OCI-LY3 (cell line): ENCODE measurements around the gene RXRA.

Source experiments
- H2AFZ ChIP-seq: fragments of 200-600, 300-600 bp; shearing (Covaris generic); 2 replicates; pipeline ENCODE4 v1.6.0; 2014; ENCODE audit warnings: antibody characterized with exemption, low read depth, low read length
- H3K27ac ChIP-seq: fragments of 200-600, 300-600 bp; sonication (generic); 2 replicates; pipeline ENCODE4 v1.5.1; 2014; ENCODE audit warnings: mild to moderate bottlenecking, low read length, moderate library complexity, mixed read lengths
- H3K27me3 ChIP-seq: fragments of 200-600, 300-600 bp; sonication (generic); 2 replicates; pipeline ENCODE4 v1.6.1; 2014; ENCODE audit warnings: low read depth, low read length, mixed read lengths
- H3K36me3 ChIP-seq: fragments of 200-600, 300-600 bp; sonication (generic); replicated peaks from 2 replicates; pipeline ENCODE3; 2014; ENCODE audit warnings: low read depth, low read length, mixed read lengths
- H3K4me1 ChIP-seq: fragments of 300-600, 200-600 bp; sonication (generic); 2 replicates; pipeline ENCODE4 v1.6.1; 2014; ENCODE audit warnings: low read length, mixed read lengths
- H3K4me2 ChIP-seq: fragments of 200-600, 300-600 bp; sonication (generic); 2 replicates; pipeline ENCODE4 v1.6.1; 2014; ENCODE audit warnings: low read length, mixed read lengths
- H3K4me3 ChIP-seq: fragments of 300-600, 200-600 bp; sonication (generic); 2 replicates; pipeline ENCODE4 v1.5.1; 2014; ENCODE audit warnings: antibody characterized with exemption, mild to moderate bottlenecking, low read length, moderate library complexity
- H3K79me2 ChIP-seq: fragments of 300-600, 200-600 bp; shearing (Covaris generic); 2 replicates; pipeline ENCODE4 v1.6.1; 2014; ENCODE audit warnings: mild to moderate bottlenecking, low read length, mixed read lengths
- H3K9ac ChIP-seq: fragments of 300-600, 200-600 bp; shearing (Covaris generic); 2 replicates; pipeline ENCODE4 v1.6.0; 2014; ENCODE audit warnings: mild to moderate bottlenecking, low read length, moderate library complexity
- H3K9me3 ChIP-seq: fragments of 200-600, 300-600 bp; shearing (Covaris generic); 2 replicates; pipeline ENCODE4 v1.6.1; 2014; ENCODE audit warnings: low read length, mixed read lengths; ENCODE audit not compliant: insufficient read depth
- H4K20me1 ChIP-seq: fragments of 200-600, 300-600 bp; sonication (generic); 2 replicates; pipeline ENCODE4 v1.6.1; 2016; ENCODE audit warnings: low read length, mixed read lengths; ENCODE audit not compliant: insufficient read depth
- EZH2phosphoT487 ChIP-seq: fragments of 200-600 bp; shearing (Covaris generic); IDR thresholded peaks from 2 replicates; pipeline ENCODE4 v1.6.1; 2018; ENCODE audit warnings: antibody characterized with exemption, mixed run types, low read depth
- TF ChIP-seq, protein P1 (sequence below): fragments of 200-600, 300-600 bp; sonication (generic); IDR thresholded peaks from 2 replicates; pipeline ENCODE4 v1.5.1; 2014; ENCODE audit warnings: antibody characterized with exemption, low read length, low read depth

Gene RXRA

DNA sequence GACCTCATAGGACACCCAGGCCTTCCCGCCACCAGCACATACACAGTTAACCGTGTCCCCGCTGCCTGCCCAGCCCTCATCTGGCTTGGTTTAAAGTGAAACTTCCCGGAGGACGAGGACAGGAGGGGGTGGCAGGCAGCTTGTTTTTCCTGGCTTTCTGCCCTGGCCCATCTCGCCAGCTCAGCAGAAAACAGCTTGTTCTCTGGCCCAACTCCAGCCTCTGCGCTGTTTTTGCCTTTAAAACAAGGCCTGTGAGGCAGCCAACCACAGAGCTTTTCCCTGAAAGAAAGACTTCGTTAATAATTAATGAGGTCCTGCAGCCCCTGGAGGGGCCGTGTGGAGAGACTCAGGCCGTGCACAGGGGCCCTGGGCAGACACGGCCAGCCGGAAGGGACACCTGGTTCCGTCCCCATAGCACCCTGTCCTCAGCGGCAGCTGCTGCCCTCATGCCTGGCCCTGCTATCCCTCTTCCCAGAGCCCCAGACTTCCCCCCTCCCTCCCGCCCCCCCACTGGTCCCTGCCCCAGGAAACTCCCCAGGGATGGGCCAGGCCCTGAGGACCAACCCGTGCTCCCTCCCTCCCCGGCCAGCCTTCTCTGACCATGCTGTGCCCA is 108.7 kb downstream of the RXRA start:
- Histone ChIP-seq H3K27ac (no peak overlapping the region), H3K9ac (no peak overlapping the region), H4K20me1 (no peaks in the 10 kb centered on the region; the same call in 1 of the 2 replicates), H3K36me3 (peaks cover 4% of the 10 kb centered on the region), H3K79me2 (no peaks in the 10 kb centered on the region), H3K27me3 (no peaks in the 10 kb centered on the region), H2AFZ (no peak overlapping the region), H3K4me3 (no peak overlapping the region), H3K9me3 (no peaks in the 10 kb centered on the region), H3K4me1 (no peaks in the 10 kb centered on the region), H3K4me2 (no peak overlapping the region)
- no peak for TF ChIP-seq EZH2phosphoT487
- TF ChIP-seq, protein P1, sequence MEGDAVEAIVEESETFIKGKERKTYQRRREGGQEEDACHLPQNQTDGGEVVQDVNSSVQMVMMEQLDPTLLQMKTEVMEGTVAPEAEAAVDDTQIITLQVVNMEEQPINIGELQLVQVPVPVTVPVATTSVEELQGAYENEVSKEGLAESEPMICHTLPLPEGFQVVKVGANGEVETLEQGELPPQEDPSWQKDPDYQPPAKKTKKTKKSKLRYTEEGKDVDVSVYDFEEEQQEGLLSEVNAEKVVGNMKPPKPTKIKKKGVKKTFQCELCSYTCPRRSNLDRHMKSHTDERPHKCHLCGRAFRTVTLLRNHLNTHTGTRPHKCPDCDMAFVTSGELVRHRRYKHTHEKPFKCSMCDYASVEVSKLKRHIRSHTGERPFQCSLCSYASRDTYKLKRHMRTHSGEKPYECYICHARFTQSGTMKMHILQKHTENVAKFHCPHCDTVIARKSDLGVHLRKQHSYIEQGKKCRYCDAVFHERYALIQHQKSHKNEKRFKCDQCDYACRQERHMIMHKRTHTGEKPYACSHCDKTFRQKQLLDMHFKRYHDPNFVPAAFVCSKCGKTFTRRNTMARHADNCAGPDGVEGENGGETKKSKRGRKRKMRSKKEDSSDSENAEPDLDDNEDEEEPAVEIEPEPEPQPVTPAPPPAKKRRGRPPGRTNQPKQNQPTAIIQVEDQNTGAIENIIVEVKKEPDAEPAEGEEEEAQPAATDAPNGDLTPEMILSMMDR, result no peak

DNA sequence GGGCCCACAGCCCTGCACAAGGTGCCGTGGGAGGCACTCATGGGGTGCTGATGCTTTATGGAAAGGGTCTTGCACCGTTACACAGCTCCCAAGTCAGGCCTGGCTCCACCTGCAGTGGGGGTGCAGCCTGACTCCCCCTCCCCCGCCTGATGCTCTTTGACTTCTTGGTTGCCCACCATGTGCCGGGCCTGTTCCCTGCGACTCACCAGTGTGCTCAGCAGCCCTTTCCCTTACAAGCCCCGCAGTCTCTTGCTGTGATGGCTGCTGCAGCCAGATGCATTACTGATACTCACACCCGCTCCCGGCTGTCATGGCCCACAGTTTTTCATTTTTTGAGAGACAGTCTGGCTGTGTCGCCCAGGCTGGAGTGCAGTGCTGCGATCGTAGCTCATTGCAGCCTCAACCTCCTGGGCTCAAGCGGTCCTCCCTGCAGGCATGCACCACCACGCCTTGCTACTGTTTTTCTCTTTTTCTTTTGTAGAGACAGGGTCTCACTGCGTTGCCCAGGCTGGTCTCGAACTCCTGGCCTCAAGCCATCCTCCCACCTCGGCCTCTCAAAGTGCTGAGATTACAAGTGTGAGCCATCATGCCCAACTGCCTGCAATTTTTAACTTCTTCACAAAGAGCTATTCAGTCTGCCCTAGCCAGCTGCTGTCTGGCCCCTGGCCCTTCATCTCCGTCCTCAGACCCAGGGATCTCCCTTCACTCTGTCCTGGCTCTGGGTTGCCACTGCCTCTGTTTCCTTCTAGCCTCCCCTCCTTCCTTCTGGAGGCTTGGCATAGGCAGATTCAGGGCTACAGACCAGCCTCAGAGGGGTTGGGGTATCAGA is 109.5 kb downstream of the RXRA start:
- H3K4me3 ChIP-seq, result no peak overlapping the region
- no peaks in the 10 kb centered on the region; the same call in 1 of the 2 replicates for H4K20me1 ChIP-seq
- no peaks in the 10 kb centered on the region for H3K4me1 ChIP-seq
- no peak overlapping the region for H3K4me2 ChIP-seq
- no peaks in the 10 kb centered on the region for H3K79me2 ChIP-seq
- H3K36me3 ChIP-seq, result peaks cover 4% of the 10 kb centered on the region
- no peaks in the 10 kb centered on the region for H3K9me3 ChIP-seq
- H3K27me3 ChIP-seq, result no peaks in the 10 kb centered on the region
- no peak for TF ChIP-seq EZH2phosphoT487
- TF ChIP-seq, protein P1, result no peak
- no peak overlapping the region for H3K27ac ChIP-seq
- no peak overlapping the region for H3K9ac ChIP-seq
- H2AFZ ChIP-seq, result no peak overlapping the region

DNA sequence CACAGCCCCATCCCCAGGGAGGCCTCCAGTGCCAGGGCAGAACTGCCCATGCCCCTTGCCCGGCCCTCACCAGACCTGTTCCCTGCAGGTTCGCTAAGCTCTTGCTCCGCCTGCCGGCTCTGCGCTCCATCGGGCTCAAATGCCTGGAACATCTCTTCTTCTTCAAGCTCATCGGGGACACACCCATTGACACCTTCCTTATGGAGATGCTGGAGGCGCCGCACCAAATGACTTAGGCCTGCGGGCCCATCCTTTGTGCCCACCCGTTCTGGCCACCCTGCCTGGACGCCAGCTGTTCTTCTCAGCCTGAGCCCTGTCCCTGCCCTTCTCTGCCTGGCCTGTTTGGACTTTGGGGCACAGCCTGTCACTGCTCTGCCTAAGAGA is 110.1 kb downstream of the RXRA start:
- Histone ChIP-seq H3K4me1 (no peaks in the 10 kb centered on the region), H2AFZ (no peak overlapping the region), H3K36me3 (peaks cover 4% of the 10 kb centered on the region), H3K4me3 (no peak overlapping the region), H4K20me1 (no peaks in the 10 kb centered on the region; the same call in 1 of the 2 replicates), H3K9ac (no peak overlapping the region), H3K27ac (no peak overlapping the region), H3K27me3 (no peaks in the 10 kb centered on the region), H3K79me2 (no peaks in the 10 kb centered on the region), H3K4me2 (no peak overlapping the region), H3K9me3 (no peaks in the 10 kb centered on the region)
- TF ChIP-seq, protein P1, result no peak
- no peak for TF ChIP-seq EZH2phosphoT487

DNA sequence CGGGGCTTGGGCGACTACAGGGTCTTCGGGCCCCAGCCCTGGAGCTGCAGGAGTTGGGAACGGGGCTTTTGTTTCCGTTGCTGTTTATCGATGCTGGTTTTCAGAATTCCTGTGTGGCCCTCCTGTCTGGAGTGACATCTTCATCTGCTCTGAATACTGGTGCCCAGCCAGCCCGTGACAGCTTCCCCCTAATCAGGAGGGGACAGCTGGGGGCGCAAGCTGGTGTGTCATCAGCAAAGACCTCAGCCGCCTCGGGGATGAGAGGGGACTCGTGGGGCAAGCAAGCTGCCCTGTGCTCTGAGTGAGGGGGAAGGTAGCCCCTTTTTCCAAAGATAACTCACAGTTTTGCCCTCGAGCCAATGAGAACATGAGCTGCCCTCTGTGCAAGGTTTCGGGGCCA is 110.7 kb downstream of the RXRA start:
- no peaks in the 10 kb centered on the region for H3K9me3 ChIP-seq
- no peak overlapping the region for H3K27ac ChIP-seq
- peaks cover 2% of the 10 kb centered on the region for H3K4me1 ChIP-seq
- no peak overlapping the region for H3K4me3 ChIP-seq
- H3K36me3 ChIP-seq, result peaks cover 4% of the 10 kb centered on the region
- no peak for TF ChIP-seq EZH2phosphoT487
- TF ChIP-seq, protein P1, result no peak
- H3K9ac ChIP-seq, result no peak overlapping the region
- no peaks in the 10 kb centered on the region; the same call in 1 of the 2 replicates for H4K20me1 ChIP-seq
- H2AFZ ChIP-seq, result no peak overlapping the region
- H3K27me3 ChIP-seq, result peaks cover 3% of the 10 kb centered on the region; the same call in 1 of the 2 replicates
- H3K4me2 ChIP-seq, result no peak overlapping the region
- H3K79me2 ChIP-seq, result no peaks in the 10 kb centered on the region
